A549 (cell line): ENCODE data around the gene KCNMA1. TPM values are rescaled to one million over a fixed set of nuclear protein-coding genes. Genes with fewer than 3 reads are reported as not detected.

Source experiments
- ATAC-seq, 2 experiments: fragments of 200-7000 bp in 1 of 2; fragments of >200 bp in 1 of 2; cut with Nextera tagmentation in 1 of 2; cut with Tn5 transposase in 1 of 2; 3 replicates each; pipeline versions ENCODE4 v1.8.0 to v1.9.1; 2018 to 2020; ENCODE audit warnings: mild to moderate bottlenecking in 1 of 2, moderate library complexity in 1 of 2
- CTCF ChIA-PET: fragments of 300-600 bp; sonication (Branson Sonifier 250); formaldehyde crosslinking; extraction: SDS; loops from one replicate; lab custom pipeline; 2021; ENCODE audit warnings: antibody characterized with exemption, inconsistent platforms; lab: Yijun Ruan, JAX
- POLR2A ChIA-PET: fragments of 350-600 bp; formaldehyde crosslinking; extraction: SDS; loops from one replicate; lab custom pipeline; 2021; ENCODE audit warnings: antibody characterized with exemption, inconsistent platforms; lab: Yijun Ruan, JAX
- DNase-seq, 2 experiments: peaks; one replicate each; pipeline versions ENCODE4 v3.0.0 to v3.0.0-alpha.2; 2011 to 2016; ENCODE audit warnings: low read depth in 1 of 2, low spot score in 1 of 2
- FAIRE-seq: peaks from 2 replicates; lab custom pipeline; 2011; peaks lifted over from hg19 to GRCh38; lab: Jason Lieb, UNC
- H3K27ac ChIP-seq, 2 experiments: fragments of >200 bp; sonication (Bioruptor Twin); formaldehyde crosslinking; 3 replicates each; pipeline ENCODE4 v1.5.1; 2016 to 2017
- H3K4me1 ChIP-seq: fragments of >200 bp; sonication (Bioruptor Twin); formaldehyde crosslinking; 3 replicates; pipeline ENCODE4 v1.6.1; 2016
- H3K4me2 ChIP-seq: fragments of >200 bp; sonication (Bioruptor Twin); formaldehyde crosslinking; 3 replicates; pipeline ENCODE4 v1.6.1; 2016
- H3K4me3 ChIP-seq: fragments of >200 bp; sonication (Bioruptor Twin); formaldehyde crosslinking; 3 replicates; pipeline ENCODE4 v1.5.1; 2016
- H3K9me3 ChIP-seq: fragments of >200 bp; sonication (Bioruptor Twin); formaldehyde crosslinking; 3 replicates; pipeline ENCODE4 v1.6.1; 2016
- CHD4 ChIP-seq: fragments of 200-600 bp; sonication (generic); IDR thresholded peaks from 2 replicates; pipeline ENCODE4 v1.6.1; 2016; ENCODE audit warnings: antibody characterized with exemption, mild to moderate bottlenecking, borderline replicate concordance
- EHF ChIP-seq: fragments of 250-450 bp; sonication (Bioruptor Pico); IDR thresholded peaks from 2 replicates; pipeline ENCODE4 v1.5.0; 2020; ENCODE audit warnings: mild to moderate bottlenecking
- EHMT2 ChIP-seq: fragments of 200-600 bp; sonication (generic); IDR thresholded peaks from 2 replicates; pipeline ENCODE4 v1.6.1; 2016; ENCODE audit warnings: antibody characterized with exemption, low read depth, mild to moderate bottlenecking, moderate library complexity
- EP300 ChIP-seq, 2 experiments: fragments of >200 bp; sonication (Bioruptor Twin); formaldehyde crosslinking; IDR thresholded peaks; 2 replicates in 1 of 2; 3 replicates in 1 of 2; pipeline ENCODE4 v1.6.1; 2016 to 2017
- FOSB ChIP-seq: fragments of 250-450 bp; sonication (Bioruptor Pico); IDR thresholded peaks from 2 replicates; pipeline ENCODE4 v1.5.0; 2020; ENCODE audit warnings: mild to moderate bottlenecking, moderate library complexity
- HEYL ChIP-seq: fragments of 250-450 bp; sonication (Bioruptor Pico); IDR thresholded peaks from 2 replicates; pipeline ENCODE4 v1.8.0; 2021; ENCODE audit warnings: mild to moderate bottlenecking, moderate library complexity
- HOXB13 ChIP-seq: fragments of 250-450 bp; sonication (Bioruptor Pico); IDR thresholded peaks from 2 replicates; pipeline ENCODE4 v1.5.0; 2020; ENCODE audit warnings: low read depth, mild to moderate bottlenecking, moderate library complexity
- HOXB5 ChIP-seq: fragments of 250-450 bp; sonication (Bioruptor Pico); IDR thresholded peaks from 2 replicates; pipeline ENCODE4 v1.5.0; 2020; ENCODE audit warnings: mild to moderate bottlenecking, moderate library complexity
- MAFK ChIP-seq: fragments of 450-650 bp; IDR thresholded peaks from 2 replicates; pipeline ENCODE4 v1.6.1; 2014; ENCODE audit not compliant: partially characterized antibody
- MYC ChIP-seq: IDR thresholded peaks from 2 replicates; pipeline ENCODE4 v1.6.1; 2012; ENCODE audit warnings: mild to moderate bottlenecking, inconsistent platforms, low read length, improper control_type of control experiment, borderline replicate concordance
- NFE2L2 ChIP-seq: fragments of 150-350 bp; conservative IDR thresholded peaks from 2 replicates; pipeline ENCODE4 v1.6.1; 2014; ENCODE audit warnings: low read length
- NPAS2 ChIP-seq: fragments of 250-450 bp; sonication (Bioruptor Pico); IDR thresholded peaks from 2 replicates; pipeline ENCODE4 v1.8.0; 2022; ENCODE audit warnings: mild to moderate bottlenecking, moderate library complexity, borderline replicate concordance
- RAD21 ChIP-seq, 2 experiments: fragments of >200 bp in 1 of 2; sonication (Bioruptor Twin) in 1 of 2; formaldehyde crosslinking in 1 of 2; IDR thresholded peaks in 1 of 2; conservative IDR thresholded peaks in 1 of 2; 2 replicates in 1 of 2; 3 replicates in 1 of 2; pipeline ENCODE4 v1.6.1; 2012 to 2018; ENCODE audit warnings: inconsistent platforms in 1 of 2
- RARB ChIP-seq: fragments of 250-450 bp; sonication (Bioruptor Pico); IDR thresholded peaks from 2 replicates; pipeline ENCODE4 v1.8.0; 2021; ENCODE audit warnings: mild to moderate bottlenecking, moderate library complexity
- SMC3 ChIP-seq: fragments of >200 bp; sonication (Bioruptor Twin); formaldehyde crosslinking; IDR thresholded peaks from 3 replicates; pipeline ENCODE4 v1.6.1; 2018; ENCODE audit warnings: inconsistent platforms
- ZNF302 ChIP-seq: fragments of 250-450 bp; sonication (Bioruptor Pico); IDR thresholded peaks from 2 replicates; pipeline ENCODE4 v1.9.0; 2021; ENCODE audit warnings: inconsistent platforms, mild to moderate bottlenecking, moderate library complexity
- WGBS: methylation state at CpG from one replicate; pipeline ENCODE4 v1.1.6; 2017; ENCODE audit errors: missing lambda C conversion rate; 5-methylcytosine and 5-hydroxymethylcytosine counted together
- polyA plus RNA-seq, 4 experiments: library from polyadenylated mRNA; depleted of rRNA in 3 of 4; stranded (reverse); fragments of >200 nt; fragmentation: RNase III in 1 of 4; extraction: RNeasy Plus Mini Kit Qiagen cat#74134 plus additional on column Dnase treatment in 1 of 4; gene quantifications; 2 replicates in 3 of 4; 3 replicates in 1 of 4; pipeline ENCODE4 v1.2.3, GENCODE V29; 2011 to 2017
- TF ChIP-seq, protein P1 (sequence below): fragments of 150-350 bp; IDR thresholded peaks from 2 replicates; pipeline ENCODE4 v1.6.1; 2014; ENCODE audit warnings: low read depth, mild to moderate bottlenecking, low read length
- TF ChIP-seq, protein P2 (sequence below): IDR thresholded peaks from 2 replicates; pipeline ENCODE4 v1.6.1; 2012
- TF ChIP-seq, protein P3 (sequence below): fragments of 450-650 bp; IDR thresholded peaks from 2 replicates; pipeline ENCODE4 v1.6.1; 2014; ENCODE audit warnings: antibody characterized with exemption
- TF ChIP-seq, protein P4 (sequence below): fragments of >200 bp; sonication (Bioruptor Twin); formaldehyde crosslinking; IDR thresholded peaks from 2 replicates; pipeline ENCODE4 v1.6.1; 2016
- TF ChIP-seq, protein P5 (sequence below): fragments of >200 bp; sonication (Bioruptor Twin); formaldehyde crosslinking; IDR thresholded peaks from 3 replicates; pipeline ENCODE4 v1.6.1; 2016
- TF ChIP-seq, protein P6 (sequence below): fragments of >200 bp; sonication (Bioruptor Twin); formaldehyde crosslinking; IDR thresholded peaks from 3 replicates; pipeline ENCODE4 v1.5.1; 2016

Gene KCNMA1
- polyA plus RNA-seq, 2 of the 4 experiments (the other 2 are of a cell fraction): 14.9 to 30.6 TPM

DNA sequence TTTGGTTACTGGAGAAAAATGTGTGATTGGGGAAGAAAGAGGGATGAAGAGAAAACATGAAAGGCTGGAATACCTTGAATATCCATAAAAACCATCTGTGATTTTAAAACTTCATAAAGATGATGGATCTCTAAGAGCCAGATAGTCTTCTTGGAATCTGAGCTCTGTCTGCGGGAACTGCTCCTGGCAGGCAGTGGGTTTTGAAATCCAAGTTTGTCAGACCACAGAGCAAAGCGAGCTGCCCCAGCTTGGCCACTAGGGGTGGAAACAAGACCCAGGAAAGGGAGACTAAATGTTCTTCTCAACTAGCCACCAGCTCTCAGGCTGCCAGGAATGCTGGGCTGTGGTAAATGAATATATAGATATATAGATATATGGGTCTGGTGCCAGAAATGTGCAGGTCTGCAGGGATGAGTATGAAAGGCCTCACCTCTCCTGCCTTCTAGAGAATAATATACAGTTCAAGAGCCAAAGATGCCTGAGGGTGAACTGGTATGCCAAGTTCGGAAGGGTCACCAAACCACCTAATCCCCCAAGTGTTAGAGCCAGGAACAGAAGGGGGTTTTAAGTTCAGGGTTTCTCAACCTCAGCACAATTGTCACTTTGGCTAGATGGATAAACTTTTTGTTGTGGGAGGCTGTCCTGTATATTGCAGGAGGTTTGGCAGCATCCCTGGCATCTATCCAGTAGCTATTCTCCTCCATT, 208.8 kb downstream of the KCNMA1 start:
- ChIA-PET CTCF (interaction anchor here (0.8 to 2.2 kb wide), 18 partner anchors 9 to 311 kb away, joined by 3 to 9 read pairs (median 3); no protein-coding TSS in a partner anchor), POLR2A (no interaction called here)
- FAIRE-seq (no peak), DNase-seq (peak; percentile 48 to 62), ATAC-seq (peak; percentile 85 to 93; a peak in 5 of 6 replicates)
- TF ChIP-seq, protein P1, sequence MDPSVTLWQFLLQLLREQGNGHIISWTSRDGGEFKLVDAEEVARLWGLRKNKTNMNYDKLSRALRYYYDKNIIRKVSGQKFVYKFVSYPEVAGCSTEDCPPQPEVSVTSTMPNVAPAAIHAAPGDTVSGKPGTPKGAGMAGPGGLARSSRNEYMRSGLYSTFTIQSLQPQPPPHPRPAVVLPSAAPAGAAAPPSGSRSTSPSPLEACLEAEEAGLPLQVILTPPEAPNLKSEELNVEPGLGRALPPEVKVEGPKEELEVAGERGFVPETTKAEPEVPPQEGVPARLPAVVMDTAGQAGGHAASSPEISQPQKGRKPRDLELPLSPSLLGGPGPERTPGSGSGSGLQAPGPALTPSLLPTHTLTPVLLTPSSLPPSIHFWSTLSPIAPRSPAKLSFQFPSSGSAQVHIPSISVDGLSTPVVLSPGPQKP: no peak
- no peak for TF ChIP-seq ZNF302
- no peak for TF ChIP-seq MAFK
- no peak for TF ChIP-seq HOXB13 (CRISPR knock-in tag)
- TF ChIP-seq, protein P2, sequence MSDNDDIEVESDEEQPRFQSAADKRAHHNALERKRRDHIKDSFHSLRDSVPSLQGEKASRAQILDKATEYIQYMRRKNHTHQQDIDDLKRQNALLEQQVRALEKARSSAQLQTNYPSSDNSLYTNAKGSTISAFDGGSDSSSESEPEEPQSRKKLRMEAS: no peak
- no peak for TF ChIP-seq CHD4
- TF ChIP-seq NPAS2 (CRISPR knock-in tag): no peak
- TF ChIP-seq MYC: no peak
- TF ChIP-seq, protein P3, sequence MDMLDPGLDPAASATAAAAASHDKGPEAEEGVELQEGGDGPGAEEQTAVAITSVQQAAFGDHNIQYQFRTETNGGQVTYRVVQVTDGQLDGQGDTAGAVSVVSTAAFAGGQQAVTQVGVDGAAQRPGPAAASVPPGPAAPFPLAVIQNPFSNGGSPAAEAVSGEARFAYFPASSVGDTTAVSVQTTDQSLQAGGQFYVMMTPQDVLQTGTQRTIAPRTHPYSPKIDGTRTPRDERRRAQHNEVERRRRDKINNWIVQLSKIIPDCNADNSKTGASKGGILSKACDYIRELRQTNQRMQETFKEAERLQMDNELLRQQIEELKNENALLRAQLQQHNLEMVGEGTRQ: no peak
- TF ChIP-seq, protein P4, sequence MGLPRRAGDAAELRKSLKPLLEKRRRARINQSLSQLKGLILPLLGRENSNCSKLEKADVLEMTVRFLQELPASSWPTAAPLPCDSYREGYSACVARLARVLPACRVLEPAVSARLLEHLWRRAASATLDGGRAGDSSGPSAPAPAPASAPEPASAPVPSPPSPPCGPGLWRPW: no peak
- no peak for TF ChIP-seq HEYL (CRISPR knock-in tag)
- no peak for TF ChIP-seq HOXB5 (CRISPR knock-in tag)
- no peak for TF ChIP-seq NFE2L2
- TF ChIP-seq SMC3: peak; percentile 43; the same call in 2 of the 3 replicates
- TF ChIP-seq, protein P5, sequence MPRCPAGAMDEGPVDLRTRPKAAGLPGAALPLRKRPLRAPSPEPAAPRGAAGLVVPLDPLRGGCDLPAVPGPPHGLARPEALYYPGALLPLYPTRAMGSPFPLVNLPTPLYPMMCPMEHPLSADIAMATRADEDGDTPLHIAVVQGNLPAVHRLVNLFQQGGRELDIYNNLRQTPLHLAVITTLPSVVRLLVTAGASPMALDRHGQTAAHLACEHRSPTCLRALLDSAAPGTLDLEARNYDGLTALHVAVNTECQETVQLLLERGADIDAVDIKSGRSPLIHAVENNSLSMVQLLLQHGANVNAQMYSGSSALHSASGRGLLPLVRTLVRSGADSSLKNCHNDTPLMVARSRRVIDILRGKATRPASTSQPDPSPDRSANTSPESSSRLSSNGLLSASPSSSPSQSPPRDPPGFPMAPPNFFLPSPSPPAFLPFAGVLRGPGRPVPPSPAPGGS: no peak
- no peak for TF ChIP-seq EP300 (IDR thresholded peaks at IDR 0.05)
- TF ChIP-seq, protein P6, sequence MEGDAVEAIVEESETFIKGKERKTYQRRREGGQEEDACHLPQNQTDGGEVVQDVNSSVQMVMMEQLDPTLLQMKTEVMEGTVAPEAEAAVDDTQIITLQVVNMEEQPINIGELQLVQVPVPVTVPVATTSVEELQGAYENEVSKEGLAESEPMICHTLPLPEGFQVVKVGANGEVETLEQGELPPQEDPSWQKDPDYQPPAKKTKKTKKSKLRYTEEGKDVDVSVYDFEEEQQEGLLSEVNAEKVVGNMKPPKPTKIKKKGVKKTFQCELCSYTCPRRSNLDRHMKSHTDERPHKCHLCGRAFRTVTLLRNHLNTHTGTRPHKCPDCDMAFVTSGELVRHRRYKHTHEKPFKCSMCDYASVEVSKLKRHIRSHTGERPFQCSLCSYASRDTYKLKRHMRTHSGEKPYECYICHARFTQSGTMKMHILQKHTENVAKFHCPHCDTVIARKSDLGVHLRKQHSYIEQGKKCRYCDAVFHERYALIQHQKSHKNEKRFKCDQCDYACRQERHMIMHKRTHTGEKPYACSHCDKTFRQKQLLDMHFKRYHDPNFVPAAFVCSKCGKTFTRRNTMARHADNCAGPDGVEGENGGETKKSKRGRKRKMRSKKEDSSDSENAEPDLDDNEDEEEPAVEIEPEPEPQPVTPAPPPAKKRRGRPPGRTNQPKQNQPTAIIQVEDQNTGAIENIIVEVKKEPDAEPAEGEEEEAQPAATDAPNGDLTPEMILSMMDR: peak; percentile 43
- no peak for TF ChIP-seq EHMT2
- no peak for TF ChIP-seq FOSB (CRISPR knock-in tag)
- peak; percentile 55 to 62 for TF ChIP-seq RAD21 (conservative IDR thresholded peaks at IDR 0.05 in 1 of 2, IDR thresholded peaks at IDR 0.05 in 1 of 2)
- no peak for TF ChIP-seq EHF (CRISPR knock-in tag)
- no peak for TF ChIP-seq RARB (CRISPR knock-in tag)
- Histone ChIP-seq H3K4me3 (no peak overlapping the region), H3K27ac (no peak overlapping the region), H3K4me1 (0 out of 3 replicates have a peak, but pooled peaks cover 7% of the 10 kb centered on the region), H3K9me3 (no peaks in the 10 kb centered on the region), H3K4me2 (no peak overlapping the region)
- WGBS: 75% methylated on average over 3 of the region's 3 CpGs
